Trophoblast cell (in vitro differentiated cells and primary cell): ENCODE results near the gene SLC6A12.
"Not testable (repeated sequence)": the region's sequence is repeated elsewhere in the genome, so short reads cannot be mapped to it uniquely, and the experiment has no call there.

Source experiments
- DNase-seq, 2 donors: peaks; one replicate each; pipeline ENCODE4 v3.0.0-alpha.2; 2016
- H2AFZ ChIP-seq: 2 replicates; pipeline ENCODE4 v1.6.1; 2013; ENCODE audit warnings: low read length, moderate library complexity, mild to moderate bottlenecking; ENCODE audit not compliant: insufficient read depth, poor library complexity
- H2AK5ac ChIP-seq: 2 replicates; pipeline ENCODE4 v1.6.1; 2013; ENCODE audit warnings: mild to moderate bottlenecking, low read length
- H2BK120ac ChIP-seq: 2 replicates; pipeline ENCODE4 v1.6.1; 2013; ENCODE audit warnings: low read length, mild to moderate bottlenecking, moderate library complexity; ENCODE audit not compliant: insufficient read depth, poor library complexity
- H2BK12ac ChIP-seq: 2 replicates; pipeline ENCODE4 v1.6.1; 2013; ENCODE audit warnings: mild to moderate bottlenecking, low read length, moderate library complexity
- H2BK5ac ChIP-seq: 2 replicates; pipeline ENCODE4 v1.6.1; 2013; ENCODE audit warnings: low read length, low read depth, moderate library complexity, mild to moderate bottlenecking; ENCODE audit not compliant: poor library complexity
- H3K14ac ChIP-seq: 2 replicates; pipeline ENCODE4 v1.6.1; 2013; ENCODE audit warnings: mild to moderate bottlenecking, low read length
- H3K18ac ChIP-seq: 2 replicates; pipeline ENCODE4 v1.6.1; 2013; ENCODE audit warnings: mild to moderate bottlenecking, low read length
- H3K23ac ChIP-seq: 2 replicates; pipeline ENCODE4 v1.6.1; 2013; ENCODE audit warnings: low read length
- H3K27ac ChIP-seq: 2 replicates; pipeline ENCODE4 v1.5.1; 2013; ENCODE audit warnings: low read depth, mild to moderate bottlenecking, inconsistent platforms, low read length, moderate library complexity
- H3K27me3 ChIP-seq: 2 replicates; pipeline ENCODE4 v1.6.1; 2013; ENCODE audit warnings: inconsistent platforms, mild to moderate bottlenecking, low read length, moderate library complexity; ENCODE audit not compliant: insufficient read depth
- H3K36me3 ChIP-seq, 2 experiments: 1 replicate in 1 of 2; 2 replicates in 1 of 2; pipeline ENCODE4 v1.6.1; 2013; ENCODE audit warnings: low read length in 2 of 2, mild to moderate bottlenecking in 2 of 2, moderate library complexity in 1 of 2; ENCODE audit not compliant: insufficient read depth in 2 of 2, control insufficient read depth in 1 of 2
- H3K4ac ChIP-seq: 2 replicates; pipeline ENCODE4 v1.6.1; 2013; ENCODE audit warnings: low read depth, mild to moderate bottlenecking, low read length, moderate library complexity
- H3K4me1 ChIP-seq, 2 experiments: 1 replicate in 1 of 2; 2 replicates in 1 of 2; pipeline ENCODE4 v1.6.1; 2013; ENCODE audit warnings: low read length in 2 of 2, mild to moderate bottlenecking in 2 of 2, moderate library complexity in 1 of 2; ENCODE audit not compliant: insufficient read depth in 2 of 2, control insufficient read depth in 1 of 2
- H3K4me2 ChIP-seq: 2 replicates; pipeline ENCODE4 v1.6.1; 2013; ENCODE audit warnings: inconsistent platforms, mild to moderate bottlenecking, low read length, moderate library complexity
- H3K4me3 ChIP-seq: 2 replicates; pipeline ENCODE4 v1.5.1; 2013; ENCODE audit warnings: mild to moderate bottlenecking, low read depth, low read length, inconsistent platforms
- H3K79me1 ChIP-seq: one replicate; pipeline ENCODE4 v1.6.1; 2013; ENCODE audit warnings: low read length
- H3K79me2 ChIP-seq: 2 replicates; pipeline ENCODE4 v1.6.1; 2013; ENCODE audit warnings: low read length, mild to moderate bottlenecking; ENCODE audit not compliant: control insufficient read depth, insufficient read depth, poor library complexity
- H3K9ac ChIP-seq: 2 replicates; pipeline ENCODE4 v1.6.1; 2013; ENCODE audit warnings: mild to moderate bottlenecking, low read length
- H3K9me3 ChIP-seq: 2 replicates; pipeline ENCODE4 v1.6.1; 2013; ENCODE audit warnings: low read depth, mild to moderate bottlenecking, control low read depth, inconsistent platforms, low read length; ENCODE audit not compliant: insufficient read depth
- H4K12ac ChIP-seq: 2 replicates; pipeline ENCODE4 v1.6.1; 2013; ENCODE audit warnings: low read depth, mild to moderate bottlenecking, low read length, moderate library complexity
- H4K8ac ChIP-seq: 2 replicates; pipeline ENCODE4 v1.6.1; 2013; ENCODE audit warnings: low read depth, mild to moderate bottlenecking, low read length, moderate library complexity
- H4K91ac ChIP-seq: one replicate; pipeline ENCODE4 v1.6.1; 2013; ENCODE audit warnings: low read depth, mild to moderate bottlenecking, low read length, moderate library complexity
- WGBS: extraction: QIAGEN DNeasy Blood & Tissue Kit; methylation state at CpG from one replicate; pipeline ENCODE4 v1.1.7; 2013; ENCODE audit warnings: missing lambda C conversion rate; ENCODE audit not compliant: insufficient read length, insufficient coverage; ENCODE audit errors: extremely low coverage; 5-methylcytosine and 5-hydroxymethylcytosine counted together

The SLC6A12 gene

GRCh38 chr12:190881-191280 lies 23.1 kb downstream of the SLC6A12 start:
- no peak overlapping the region for H4K8ac ChIP-seq
- no peak overlapping the region for H4K12ac ChIP-seq
- H3K4me2 ChIP-seq: no peak overlapping the region
- no peak overlapping the region for H3K4ac ChIP-seq
- H2BK12ac ChIP-seq: no peak overlapping the region
- H2AK5ac ChIP-seq: no peak overlapping the region
- H3K4me1 ChIP-seq: no peaks in the 10 kb centered on the region
- DNase-seq: no peak
- H2AFZ ChIP-seq: no peak overlapping the region
- no CpG with 5 or more reads among the region's 8 CpGs for WGBS
- no peak overlapping the region for H4K91ac ChIP-seq
- H3K18ac ChIP-seq: no peak overlapping the region
- H3K36me3 ChIP-seq: no peaks in the 10 kb centered on the region
- no peak overlapping the region for H3K9ac ChIP-seq
- no peaks in the 10 kb centered on the region for H3K79me2 ChIP-seq
- H3K23ac ChIP-seq: no peak overlapping the region
- H3K9me3 ChIP-seq: peaks cover 4% of the 10 kb centered on the region
- H3K27me3 ChIP-seq: no peaks in the 10 kb centered on the region
- no peak overlapping the region for H3K4me3 ChIP-seq
- H3K14ac ChIP-seq: no peak overlapping the region
- no peak overlapping the region for H2BK120ac ChIP-seq
- H3K79me1 ChIP-seq: no peaks in the 10 kb centered on the region
- H3K27ac ChIP-seq: no peak overlapping the region
- no peak overlapping the region for H2BK5ac ChIP-seq

- no peak overlapping the region for H3K23ac ChIP-seq
- WGBS: no CpG with 5 or more reads among the region's 6 CpGs
- no peak overlapping the region for H3K18ac ChIP-seq
- H3K36me3 ChIP-seq: no peaks in the 10 kb centered on the region
- no peak overlapping the region for H2AK5ac ChIP-seq
- H4K8ac ChIP-seq: no peak overlapping the region
- no peak overlapping the region for H2BK120ac ChIP-seq
- no peak overlapping the region for H2BK5ac ChIP-seq
- H3K4me1 ChIP-seq: no peaks in the 10 kb centered on the region
- no peaks in the 10 kb centered on the region for H3K27me3 ChIP-seq
- no peaks in the 10 kb centered on the region for H3K79me1 ChIP-seq
- H3K9ac ChIP-seq: no peak overlapping the region
- H3K14ac ChIP-seq: no peak overlapping the region
- no peak for DNase-seq
- no peak overlapping the region for H3K27ac ChIP-seq
- H4K91ac ChIP-seq: no peak overlapping the region
- no peak overlapping the region for H2BK12ac ChIP-seq
- H3K4me2 ChIP-seq: no peak overlapping the region
- no peaks in the 10 kb centered on the region for H3K79me2 ChIP-seq
- no peak overlapping the region for H3K4ac ChIP-seq
- no peak overlapping the region for H2AFZ ChIP-seq
- H3K4me3 ChIP-seq: no peak overlapping the region
- peaks cover 5% of the 10 kb centered on the region for H3K9me3 ChIP-seq
- no peak overlapping the region for H4K12ac ChIP-seq
Observed at GRCh38 chr12:189622-189962, 24.4 kb downstream of the SLC6A12 start.

- Histone ChIP-seq H4K8ac (no peak overlapping the region), H3K9me3 (peaks cover 5% of the 10 kb centered on the region), H3K27ac (no peak overlapping the region), H3K27me3 (no peaks in the 10 kb centered on the region), H3K4me3 (peak overlapping the region; percentile 64), H3K23ac (no peak overlapping the region), H3K79me1 (no peaks in the 10 kb centered on the region), H4K12ac (no peak overlapping the region), H2AK5ac (no peak overlapping the region), H2BK12ac (no peak overlapping the region), H3K4ac (no peak overlapping the region), H2BK5ac (no peak overlapping the region), H2AFZ (no peak overlapping the region), H2BK120ac (no peak overlapping the region), H3K79me2 (no peaks in the 10 kb centered on the region), H3K9ac (no peak overlapping the region), H3K4me1 (no peaks in the 10 kb centered on the region), H3K4me2 (peak overlapping the region; percentile 58), H3K36me3 (no peaks in the 10 kb centered on the region), H4K91ac (no peak overlapping the region), H3K18ac (no peak overlapping the region), H3K14ac (no peak overlapping the region)
- DNase-seq: peak; percentile 25 to 60
- WGBS: no CpG with 5 or more reads among the region's 52 CpGs
Observed at GRCh38 chr12:188910-189621, 24.9 kb downstream of the SLC6A12 start.

- not testable (repeated sequence) for H3K23ac ChIP-seq, H2BK5ac ChIP-seq, H3K36me3 ChIP-seq, H3K18ac ChIP-seq, H2AK5ac ChIP-seq, H2BK12ac ChIP-seq, H3K9me3 ChIP-seq, H3K14ac ChIP-seq, H3K9ac ChIP-seq, H4K91ac ChIP-seq, H2AFZ ChIP-seq, H3K27ac ChIP-seq, H3K4ac ChIP-seq, DNase-seq, H3K27me3 ChIP-seq, H3K4me1 ChIP-seq, H4K12ac ChIP-seq, H2BK120ac ChIP-seq, H3K79me1 ChIP-seq, H3K79me2 ChIP-seq, H4K8ac ChIP-seq
- peak overlapping the region; percentile 63 for H3K4me3 ChIP-seq
- H3K4me2 ChIP-seq: peak overlapping the region; percentile 58
- no CpG with 5 or more reads among the region's 53 CpGs for WGBS
Observed at GRCh38 chr12:187986-188909, 25.7 kb downstream of the SLC6A12 start.
